NCI-H146 (cell line): ENCODE results near the gene MKLN1.

Experiments
- DNase-seq: peaks from one replicate; lab custom pipeline; 2025; lab: John Stamatoyannopoulos, UW

The MKLN1 gene

DNA sequence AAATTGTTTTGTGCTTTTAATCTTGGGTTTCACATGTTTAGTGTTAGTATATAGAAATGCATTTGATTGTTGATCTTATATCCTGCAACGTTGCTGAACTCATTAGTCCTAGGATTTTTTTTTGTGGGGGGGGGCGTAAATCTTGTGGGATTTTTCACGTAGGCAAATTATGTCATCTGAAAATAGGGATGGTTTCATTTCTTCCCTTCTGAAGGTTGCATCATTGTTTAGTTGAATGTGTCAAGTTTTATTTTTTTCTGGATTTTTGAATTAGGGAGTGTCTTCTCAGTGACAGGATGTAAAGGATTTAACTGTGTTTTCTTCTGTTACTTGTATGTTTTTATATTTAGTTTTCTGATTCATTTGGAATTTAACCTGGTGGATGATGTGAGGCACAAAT lies 26.7 kb downstream of the MKLN1 start:
- no peak for DNase-seq

DNA sequence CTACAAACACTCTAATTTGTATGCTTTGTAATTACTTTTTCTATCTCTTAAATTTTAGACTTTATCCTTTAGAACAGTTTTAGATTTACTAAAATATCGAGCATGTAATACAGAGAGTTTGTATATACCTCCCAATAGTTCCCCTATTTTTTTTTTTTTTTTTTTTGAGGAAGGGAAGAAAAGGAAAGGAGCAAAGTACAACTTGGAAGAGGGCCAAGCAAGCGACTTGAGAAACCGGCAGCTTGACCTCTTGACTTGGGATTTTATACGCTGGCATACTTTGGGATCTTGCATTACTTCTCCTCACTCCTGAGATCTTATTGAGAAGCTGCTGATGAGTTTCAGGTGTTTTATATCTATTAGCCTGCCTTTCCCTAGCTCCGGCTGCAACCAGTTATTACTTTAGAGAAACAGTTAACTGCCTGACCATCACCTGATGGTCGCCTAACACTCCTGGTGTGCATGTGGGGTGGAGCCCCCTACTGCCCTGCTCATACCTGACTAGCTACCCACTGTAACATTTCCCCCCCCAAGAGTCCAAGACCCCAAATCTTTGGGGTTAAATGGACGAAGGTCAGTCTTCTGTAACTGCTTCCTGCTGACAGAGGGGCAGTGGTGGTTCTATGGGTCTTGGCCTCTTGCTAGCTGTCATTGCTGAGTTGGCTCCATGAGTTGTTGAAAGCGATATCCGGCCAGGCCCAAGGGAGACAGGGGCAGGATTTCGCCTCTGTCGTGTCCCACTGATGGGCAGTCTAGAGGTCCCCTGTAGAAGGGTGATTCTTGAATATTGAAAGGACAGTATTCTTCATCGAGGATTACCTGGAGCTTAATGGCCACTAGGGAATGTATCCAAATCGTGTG lies 28.5 kb downstream of the MKLN1 start:
- no peak for DNase-seq

DNA sequence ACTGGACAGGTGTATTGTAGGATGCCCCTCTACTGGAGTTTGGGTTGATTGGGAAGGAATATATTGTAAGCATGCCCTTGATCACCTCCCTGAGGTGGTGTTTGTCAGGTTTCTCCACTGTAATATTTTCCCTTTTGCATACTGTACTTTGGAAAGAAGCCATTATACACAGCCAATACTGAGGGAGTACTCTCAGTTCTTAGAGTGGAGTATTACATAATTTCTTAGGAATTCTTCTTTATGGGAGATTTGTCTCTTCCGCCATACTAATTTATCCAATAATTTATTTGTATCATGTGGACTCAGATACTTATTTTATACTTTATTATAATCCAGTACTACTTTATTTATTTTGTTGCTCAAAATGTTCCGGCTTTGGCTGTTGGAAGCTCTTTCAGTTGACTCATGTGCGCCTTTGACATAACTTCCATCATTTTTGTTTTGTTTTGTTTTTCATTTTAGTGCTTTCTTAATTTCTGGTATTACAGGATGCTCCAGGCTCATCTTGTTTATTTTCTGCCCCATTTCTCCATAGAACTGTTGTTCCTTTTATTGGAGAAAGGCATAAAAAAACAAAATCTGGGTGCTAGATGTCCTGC lies 29.7 kb downstream of the MKLN1 start:
- DNase-seq: no peak

DNA sequence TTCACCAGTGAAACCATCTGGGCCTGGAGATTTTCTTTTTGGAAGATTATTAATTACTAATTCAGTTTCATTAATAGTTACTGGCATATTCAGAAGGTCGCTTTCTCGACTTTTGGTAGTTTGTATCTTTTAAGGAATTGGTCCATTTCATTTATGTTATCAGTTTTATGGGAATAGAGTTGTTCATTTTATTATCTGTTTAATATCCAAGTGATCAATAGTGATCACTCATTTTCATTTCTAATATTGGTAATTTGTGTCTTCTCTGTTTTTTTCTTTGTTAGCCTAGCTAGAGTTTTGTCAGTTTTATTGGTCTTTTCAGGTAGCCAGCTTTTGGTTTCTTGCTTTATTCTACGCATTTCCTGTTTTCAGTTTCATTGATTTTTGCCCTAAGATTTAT lies 31.0 kb downstream of the MKLN1 start:
- DNase-seq: no peak

DNA sequence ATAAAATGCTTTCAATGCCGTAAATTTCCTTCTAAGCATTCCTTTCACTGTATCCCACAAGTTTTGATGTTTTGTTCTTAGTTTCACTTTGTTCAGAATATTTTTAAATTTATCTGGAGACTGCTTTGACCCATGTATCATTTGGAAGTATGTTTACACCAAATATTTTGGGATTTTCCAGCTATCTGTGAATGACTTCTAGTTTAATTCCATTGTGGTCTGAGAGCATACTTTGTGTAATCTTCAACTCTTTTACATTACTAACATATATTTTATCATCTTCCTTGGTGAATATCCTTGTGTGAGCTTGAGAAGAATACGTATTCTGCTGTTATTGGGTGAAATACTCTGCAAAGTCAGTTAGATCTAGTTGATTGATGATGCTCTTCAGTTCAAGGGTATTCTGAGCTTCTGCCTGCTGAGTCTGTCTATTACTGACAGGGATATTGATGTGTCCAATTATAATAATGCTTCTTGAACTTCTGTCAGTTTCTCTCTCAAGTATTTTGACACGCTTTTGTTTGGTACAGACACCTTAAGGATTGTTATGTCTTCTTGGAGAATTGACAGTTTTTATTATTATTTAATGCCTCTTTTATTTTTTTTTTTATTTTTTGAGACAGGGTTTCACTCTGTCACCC lies 31.6 kb downstream of the MKLN1 start:
- no peak for DNase-seq

DNA sequence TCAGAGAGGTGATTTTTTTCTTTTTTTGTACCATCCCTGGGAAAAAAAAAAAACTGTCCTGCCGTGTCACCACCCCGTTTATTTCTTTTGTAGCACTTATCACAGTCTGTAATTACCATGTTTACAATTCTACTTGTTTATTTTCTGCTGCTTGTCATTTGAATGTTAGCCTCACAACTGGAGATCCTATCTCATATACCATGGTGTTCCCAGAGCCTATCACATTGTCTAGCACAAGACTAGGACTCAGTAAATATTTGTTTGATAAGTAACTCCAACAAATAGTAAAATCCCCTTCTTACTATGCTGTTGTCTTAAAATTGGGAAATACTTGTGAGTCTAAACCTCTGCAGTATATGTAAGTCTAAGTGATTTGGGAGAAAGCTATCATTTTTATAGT lies 36.0 kb downstream of the MKLN1 start:
- peak; percentile 3 for DNase-seq

DNA sequence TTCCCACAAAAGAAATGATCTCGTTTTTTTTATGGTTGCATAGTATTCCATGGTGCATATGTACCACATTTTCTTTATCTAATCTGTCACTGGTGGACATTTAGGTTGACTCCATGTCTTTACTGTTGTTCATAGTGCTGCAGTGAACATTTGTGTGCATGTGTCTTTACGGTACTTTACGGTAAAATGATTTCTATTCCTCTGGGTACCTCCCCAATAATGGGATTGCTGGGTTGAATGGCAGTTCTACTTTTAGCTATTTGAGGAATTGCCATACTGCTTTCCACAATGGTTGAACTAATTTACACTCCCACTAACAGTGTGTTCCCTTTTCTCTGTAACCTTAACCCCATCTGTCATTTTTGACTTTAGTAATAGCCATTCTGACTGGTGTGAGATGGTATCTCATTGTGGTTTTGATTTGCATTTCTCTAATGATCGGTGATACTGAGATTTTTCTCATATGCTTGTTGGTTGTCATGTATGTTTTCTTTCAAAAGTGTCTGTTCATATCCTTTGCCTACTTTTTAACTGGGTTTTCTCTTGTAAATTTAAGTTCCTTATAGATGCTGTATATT lies 37.2 kb downstream of the MKLN1 start:
- no peak for DNase-seq

DNA sequence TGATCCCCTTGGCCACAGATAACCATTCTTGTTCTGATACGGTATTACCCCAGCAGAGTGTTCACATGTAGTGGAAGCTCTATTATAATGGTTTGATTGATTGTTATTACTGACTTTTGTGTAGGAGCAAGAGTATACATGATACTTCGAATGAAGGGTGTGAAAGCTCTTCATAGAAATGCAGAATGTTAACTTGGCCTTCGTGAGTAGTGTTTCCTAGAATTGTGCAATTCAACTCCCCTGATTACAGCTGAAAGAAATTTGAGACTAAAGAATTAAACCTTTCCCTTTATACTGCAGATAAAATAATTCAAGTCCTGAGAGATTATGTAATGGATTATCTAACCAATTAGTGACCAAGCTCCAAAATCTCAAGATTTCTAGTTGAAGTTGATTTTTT lies 38.2 kb downstream of the MKLN1 start:
- no peak for DNase-seq

DNA sequence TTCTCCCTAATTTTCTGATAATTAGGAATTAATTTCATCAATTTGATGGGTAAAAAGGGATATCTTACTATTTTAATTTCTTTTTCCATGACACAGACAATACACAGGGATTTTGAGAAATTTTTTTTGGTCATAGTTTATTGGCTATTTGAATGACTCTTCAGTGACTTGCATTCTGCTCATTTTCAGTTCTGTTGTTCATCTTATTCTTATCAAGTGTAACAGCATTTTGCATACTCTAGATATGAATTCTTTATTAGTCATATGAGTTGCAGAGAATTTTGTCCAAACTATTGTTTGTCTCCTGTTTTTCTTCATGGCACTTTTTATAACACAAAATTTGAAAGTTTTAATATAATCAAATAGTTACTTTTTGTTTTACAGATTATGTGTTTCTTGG lies 41.7 kb downstream of the MKLN1 start:
- no peak for DNase-seq

DNA sequence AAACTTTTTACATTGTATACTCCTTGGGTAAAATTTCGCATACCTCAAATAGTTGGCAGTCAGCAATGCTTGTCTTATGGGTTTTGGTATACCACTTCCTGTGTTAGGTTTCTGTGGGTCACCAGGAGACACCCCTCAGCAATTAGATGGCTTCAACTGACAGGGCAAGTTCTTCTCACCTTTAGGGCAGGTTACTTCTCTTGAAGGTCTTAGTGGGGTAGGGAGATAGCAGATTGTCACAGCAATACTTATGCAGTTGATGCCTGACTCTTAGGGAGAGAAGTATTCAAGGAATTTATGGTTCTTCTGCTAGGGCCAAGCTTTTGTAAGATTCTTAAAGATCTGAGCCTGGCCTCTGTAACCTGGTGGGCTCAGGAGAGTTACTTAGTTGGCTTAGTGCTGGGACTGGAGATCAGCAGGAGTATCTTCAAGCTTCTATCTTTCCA lies 42.9 kb downstream of the MKLN1 start:
- DNase-seq: no peak

DNA sequence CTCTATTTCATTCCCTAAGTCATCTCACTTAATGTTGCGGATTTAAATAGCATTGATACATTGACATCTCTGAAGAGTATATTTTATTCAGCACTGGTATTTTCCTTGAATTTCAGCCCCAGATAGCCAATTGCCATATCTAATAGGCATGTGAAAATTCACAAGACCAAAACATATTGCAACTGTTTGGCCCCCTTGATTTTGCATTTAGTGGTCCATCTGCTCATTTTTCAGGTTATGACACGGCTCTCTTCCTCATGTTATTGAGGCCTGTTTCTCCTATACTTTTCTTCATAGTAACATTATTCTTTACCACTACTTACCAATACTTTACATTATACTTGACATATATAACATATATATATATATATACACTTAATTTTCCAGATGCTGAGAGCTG lies 43.7 kb downstream of the MKLN1 start:
- no peak for DNase-seq

DNA sequence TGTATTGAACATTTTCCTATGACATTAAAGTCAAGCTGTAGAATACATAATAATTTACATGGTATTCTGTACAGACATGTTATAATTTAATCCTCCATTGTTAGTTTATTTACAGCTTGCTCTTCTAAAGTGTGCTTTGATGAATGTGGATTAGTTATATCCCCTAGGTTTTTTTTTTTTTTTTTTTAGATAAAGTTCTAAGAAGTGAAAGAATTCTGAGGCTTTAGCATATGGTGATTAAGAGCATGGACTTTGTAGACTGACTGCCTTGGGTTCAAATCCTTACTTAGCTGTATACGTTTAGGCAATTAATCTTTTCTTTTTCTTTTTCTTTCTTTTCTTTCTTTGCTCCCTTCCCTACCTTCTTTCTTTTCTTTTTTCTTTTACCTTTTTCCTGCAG lies 44.9 kb downstream of the MKLN1 start:
- DNase-seq: no peak

DNA sequence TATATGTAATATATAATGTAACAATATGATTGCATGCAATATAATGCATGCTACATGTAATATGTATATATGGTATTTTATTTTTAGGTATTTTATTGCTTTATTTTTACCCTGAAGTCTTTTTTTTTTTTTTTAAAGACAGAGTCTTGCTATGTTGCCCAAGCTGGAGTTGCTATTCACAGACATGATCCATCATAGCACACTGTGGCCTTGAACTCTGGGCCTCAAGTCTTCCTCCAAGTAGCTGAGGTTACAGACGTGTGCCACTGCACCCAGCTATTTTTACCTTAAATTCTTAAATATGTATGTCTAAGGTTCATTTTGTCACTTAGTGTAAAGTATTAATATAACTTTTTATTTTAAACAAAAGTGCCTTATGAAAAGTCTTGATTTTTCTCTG lies 47.1 kb downstream of the MKLN1 start:
- DNase-seq: no peak

DNA sequence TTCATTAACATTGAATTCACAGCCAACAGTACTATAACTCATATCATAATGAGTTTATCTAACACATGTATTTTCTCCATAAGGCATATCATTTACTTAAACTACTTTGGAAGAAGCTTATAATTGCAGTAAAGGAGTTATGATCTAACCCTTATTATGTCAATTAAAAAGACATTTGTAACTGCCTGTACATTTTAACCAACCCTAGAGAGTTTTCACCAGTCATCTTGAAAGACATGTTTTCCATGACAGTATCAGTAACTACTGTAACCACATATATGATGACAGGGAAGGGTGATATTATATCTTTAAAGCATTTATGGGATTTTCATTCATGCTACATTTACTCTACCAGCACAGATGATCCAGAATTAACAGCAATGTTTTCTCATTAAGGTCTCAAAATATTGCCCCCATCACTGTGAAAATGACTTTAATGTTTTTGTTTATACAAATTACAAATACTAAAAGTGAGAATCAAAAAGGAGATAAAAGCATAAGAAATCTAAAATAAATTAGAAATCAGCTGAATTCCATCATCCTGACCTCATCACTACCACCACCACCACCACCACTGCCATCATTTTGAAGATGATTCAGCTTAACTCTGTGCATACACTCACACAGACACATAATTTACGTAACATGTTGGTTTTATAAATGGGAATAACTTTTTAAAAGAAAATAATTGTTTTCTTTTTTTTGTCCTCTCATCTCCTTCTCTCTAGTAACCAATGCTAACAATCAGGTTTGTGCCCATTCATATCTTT lies 53.6 kb downstream of the MKLN1 start:
- DNase-seq: no peak

DNA sequence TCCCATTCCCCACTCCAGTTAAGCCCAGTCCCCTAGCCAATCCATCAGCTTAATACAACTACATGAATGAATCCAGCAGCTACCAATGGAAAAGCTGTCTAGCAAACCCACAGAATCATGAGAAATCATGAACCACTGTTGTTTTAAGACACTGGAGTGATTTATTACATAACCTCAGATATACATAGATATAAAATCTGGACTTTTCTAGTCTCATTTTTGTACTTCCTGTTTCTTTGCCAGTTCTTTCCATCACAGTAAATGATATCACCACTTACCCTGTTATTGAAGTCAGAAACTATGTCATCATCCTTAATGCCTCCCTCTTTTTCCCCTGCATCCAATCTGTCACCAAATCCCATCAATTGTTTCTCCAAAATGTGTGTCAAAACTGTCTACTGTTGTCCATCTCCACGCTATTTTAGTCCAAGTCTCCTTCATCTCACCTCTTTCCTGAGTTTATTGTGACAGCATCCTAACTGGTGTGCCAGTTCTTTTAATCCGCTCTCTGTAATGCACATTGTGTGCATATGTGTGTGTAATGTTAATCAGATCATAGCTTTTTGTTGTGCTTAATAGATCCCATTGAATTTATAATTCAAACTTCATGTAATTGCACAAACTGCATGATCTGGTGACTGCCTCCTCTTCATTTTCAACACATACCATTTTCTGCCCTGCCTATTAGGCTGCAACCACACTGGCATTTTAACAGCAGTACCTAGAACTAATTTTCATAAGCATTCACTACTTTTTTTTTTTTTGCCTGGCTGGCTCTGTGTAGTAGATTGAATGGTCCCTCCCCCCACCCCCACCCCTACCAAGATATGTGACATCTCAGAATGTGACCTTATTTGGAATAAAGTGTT lies 56.0 kb downstream of the MKLN1 start:
- DNase-seq: no peak

DNA sequence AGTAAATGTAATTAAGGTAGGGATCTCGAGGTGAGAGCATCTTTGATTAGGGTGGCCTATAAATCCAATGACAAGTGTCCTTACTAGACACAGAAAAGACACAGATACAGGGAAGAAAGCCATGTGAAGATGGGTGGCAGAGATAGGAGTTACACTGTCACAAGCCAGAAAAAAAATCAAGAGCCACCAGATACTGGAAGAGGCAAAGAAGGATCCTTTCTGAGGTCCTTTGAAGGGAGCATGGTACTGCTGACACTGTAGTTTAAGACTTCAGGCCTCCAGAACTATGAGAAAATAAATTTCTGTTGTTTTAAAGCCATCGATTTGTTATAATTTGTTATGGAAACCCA lies 56.6 kb downstream of the MKLN1 start:
- DNase-seq: no peak

DNA sequence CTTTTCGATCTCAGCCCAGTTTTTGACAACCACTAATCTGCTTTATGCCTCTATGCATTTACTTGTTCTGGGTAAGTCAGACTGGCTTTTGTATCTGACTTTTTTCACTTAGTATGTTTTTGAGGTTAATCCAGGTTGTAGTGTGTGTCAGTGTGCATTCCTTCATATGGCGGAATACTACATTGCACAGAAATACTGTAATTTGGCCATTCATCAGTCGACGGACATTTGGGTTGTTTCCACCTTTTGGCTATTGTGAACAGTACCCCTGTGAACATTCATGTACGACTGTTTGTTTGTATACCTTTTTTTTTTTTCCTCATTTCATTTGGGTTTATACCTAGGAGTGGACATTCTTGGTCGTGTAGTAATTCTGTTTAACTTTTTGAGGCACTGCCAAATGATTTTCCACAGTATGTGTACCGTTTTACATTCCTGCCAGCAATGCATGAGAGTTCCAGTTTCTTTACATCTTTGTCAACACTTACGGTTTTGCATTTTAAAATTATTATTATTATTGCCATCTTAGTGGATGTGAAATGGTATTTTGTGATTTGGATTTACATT lies 57.4 kb downstream of the MKLN1 start:
- DNase-seq: no peak

DNA sequence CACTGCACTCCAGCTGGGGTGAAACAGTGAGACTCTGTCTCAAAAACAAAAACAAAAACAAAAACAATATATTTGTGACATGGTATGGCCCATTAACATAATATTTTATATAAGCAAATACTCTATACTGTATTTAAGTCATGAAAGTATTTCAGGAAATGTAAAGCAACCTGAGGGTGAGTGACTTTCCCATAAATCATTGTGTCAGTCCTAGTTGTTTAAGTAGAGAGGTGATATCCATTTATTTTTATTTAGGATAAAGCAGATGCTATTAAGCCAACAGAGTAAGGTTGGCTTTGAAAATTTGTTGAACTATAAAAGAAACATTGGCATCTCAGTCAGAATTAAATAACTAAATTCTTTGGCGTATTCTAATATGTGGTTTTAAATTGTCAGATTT lies 60.5 kb downstream of the MKLN1 start:
- no peak for DNase-seq

DNA sequence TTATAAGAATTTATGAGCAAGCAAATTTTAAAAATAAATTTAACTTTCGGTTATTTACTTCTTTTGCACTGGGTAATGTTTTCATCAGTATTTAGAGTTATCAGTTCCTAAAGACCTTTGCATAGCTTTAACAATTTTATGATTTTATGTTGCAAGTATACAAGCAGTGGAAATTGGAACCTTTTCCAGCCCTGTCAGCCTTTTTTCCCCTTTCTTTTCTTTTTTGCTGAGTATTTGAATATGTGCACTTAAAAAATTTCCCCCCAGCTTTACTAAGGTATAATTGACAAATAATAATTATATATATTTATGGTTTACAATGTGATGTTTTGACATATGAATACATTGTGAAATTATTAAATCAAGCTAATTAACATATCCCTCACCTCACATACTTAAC lies 62.6 kb downstream of the MKLN1 start:
- DNase-seq: no peak

DNA sequence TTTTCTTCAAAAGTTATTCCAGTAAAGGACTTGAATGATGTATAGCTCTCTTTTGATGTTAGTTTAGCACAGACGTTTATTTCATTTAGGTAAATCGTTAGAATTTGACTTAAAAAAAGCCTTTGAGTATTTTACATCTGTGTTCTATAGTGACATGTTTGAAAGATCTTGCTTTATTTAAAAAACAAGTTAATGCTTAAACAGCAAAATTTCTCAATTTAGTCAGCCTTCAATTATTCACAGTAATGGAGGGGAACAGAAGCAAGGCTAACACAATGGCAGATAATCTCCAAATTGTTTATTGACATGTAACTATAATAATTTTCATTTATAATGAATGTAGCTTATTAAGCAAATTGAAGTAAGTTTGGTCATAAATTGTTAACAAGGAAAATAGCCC lies 63.5 kb downstream of the MKLN1 start:
- DNase-seq: no peak

DNA sequence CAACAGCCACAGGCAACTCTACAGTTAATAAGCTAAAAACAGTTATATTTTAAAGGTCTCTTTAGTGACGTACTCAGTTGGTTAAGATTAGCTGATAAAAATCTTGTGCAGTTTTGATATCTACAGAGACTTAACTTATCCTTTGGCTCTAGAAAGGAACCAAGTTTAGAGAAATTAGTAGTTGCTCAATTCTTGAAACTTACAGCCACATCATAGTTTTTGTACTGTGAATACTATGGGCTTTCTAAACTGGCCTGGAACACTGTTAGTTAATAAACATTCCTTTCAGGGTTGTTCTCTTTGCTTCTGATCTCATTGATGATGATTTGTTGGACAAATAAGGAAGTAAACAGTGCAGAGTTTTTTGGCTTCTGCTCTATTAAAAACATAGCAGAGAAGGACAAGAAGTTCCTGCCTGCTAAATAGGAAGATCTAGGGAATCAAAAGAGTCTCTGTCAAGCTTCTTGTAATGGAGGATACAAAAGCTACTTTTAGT lies 73.1 kb downstream of the MKLN1 start:
- DNase-seq: no peak
